Thyroid gland (tissue), 4 donors: ENCODE data around the gene CST9L.
"Not testable (repeated sequence)": the region's sequence is repeated elsewhere in the genome, so short reads cannot be mapped to it uniquely, and the experiment has no call there.

Experiments used
- POLR2A ChIP-seq, 2 donors: fragments of 450-650 bp; IDR thresholded peaks; one replicate each; pipeline ENCODE4 v1.6.1; 2017; ENCODE audit warnings: antibody characterized with exemption in 2 of 2, mild to moderate bottlenecking in 2 of 2, moderate library complexity in 1 of 2
- TF ChIP-seq, protein P1 (sequence below), 6 experiments: fragments of 200-600 bp in 3 of 6; fragments of 450-650 bp in 3 of 6; sonication (generic) in 3 of 6; IDR thresholded peaks; one replicate each; pipeline ENCODE4 v1.5.1; 2016 to 2019; ENCODE audit warnings: antibody characterized with exemption in 6 of 6, mild to moderate bottlenecking in 2 of 6, inconsistent platforms in 1 of 6, moderate library complexity in 1 of 6

DNA sequence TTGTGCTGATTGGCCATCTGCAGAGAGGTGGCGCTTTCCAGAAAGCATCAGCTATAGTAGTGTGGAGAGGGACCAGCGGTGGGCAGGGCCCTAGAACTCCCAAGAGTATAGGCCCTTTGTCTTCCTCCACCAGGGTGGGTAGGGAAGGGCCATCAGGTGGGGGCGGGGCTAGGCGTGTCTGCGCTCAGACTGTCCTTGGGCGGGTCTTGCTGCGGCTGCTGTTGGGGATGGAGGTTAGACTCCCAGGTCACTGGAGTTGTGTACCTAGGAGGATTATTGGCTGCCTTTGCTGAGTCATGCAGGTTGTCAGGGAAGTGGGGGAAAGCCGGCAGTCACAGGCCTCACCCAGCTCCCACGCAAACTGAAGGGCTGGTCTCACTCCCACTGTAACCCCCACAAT lies 13.5 kb upstream of the CST9L start:
- TF ChIP-seq, protein P1, sequence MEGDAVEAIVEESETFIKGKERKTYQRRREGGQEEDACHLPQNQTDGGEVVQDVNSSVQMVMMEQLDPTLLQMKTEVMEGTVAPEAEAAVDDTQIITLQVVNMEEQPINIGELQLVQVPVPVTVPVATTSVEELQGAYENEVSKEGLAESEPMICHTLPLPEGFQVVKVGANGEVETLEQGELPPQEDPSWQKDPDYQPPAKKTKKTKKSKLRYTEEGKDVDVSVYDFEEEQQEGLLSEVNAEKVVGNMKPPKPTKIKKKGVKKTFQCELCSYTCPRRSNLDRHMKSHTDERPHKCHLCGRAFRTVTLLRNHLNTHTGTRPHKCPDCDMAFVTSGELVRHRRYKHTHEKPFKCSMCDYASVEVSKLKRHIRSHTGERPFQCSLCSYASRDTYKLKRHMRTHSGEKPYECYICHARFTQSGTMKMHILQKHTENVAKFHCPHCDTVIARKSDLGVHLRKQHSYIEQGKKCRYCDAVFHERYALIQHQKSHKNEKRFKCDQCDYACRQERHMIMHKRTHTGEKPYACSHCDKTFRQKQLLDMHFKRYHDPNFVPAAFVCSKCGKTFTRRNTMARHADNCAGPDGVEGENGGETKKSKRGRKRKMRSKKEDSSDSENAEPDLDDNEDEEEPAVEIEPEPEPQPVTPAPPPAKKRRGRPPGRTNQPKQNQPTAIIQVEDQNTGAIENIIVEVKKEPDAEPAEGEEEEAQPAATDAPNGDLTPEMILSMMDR (IDR thresholded peaks at IDR 0.05): not testable (repeated sequence)
- TF ChIP-seq POLR2A (IDR thresholded peaks at IDR 0.05): not testable (repeated sequence)
